SK-N-MC (cell line): Measurements from ENCODE around the gene NXPE3.

ENCODE experiments used
- DNase-seq: peaks from one replicate; pipeline ENCODE4 v3.0.0-alpha.2; 2011; ENCODE audit warnings: low read depth, low spot score
- H3K27ac ChIP-seq: fragments of 200-600 bp; sonication (generic); 2 replicates; pipeline ENCODE4 v1.5.1; 2016; ENCODE audit warnings: mixed run types
- H3K36me3 ChIP-seq: fragments of 200-600 bp; sonication (generic); 2 replicates; pipeline ENCODE4 v1.6.1; 2017; ENCODE audit warnings: antibody characterized with exemption, low read length, mixed read lengths; ENCODE audit not compliant: insufficient read depth
- H3K4me3 ChIP-seq: fragments of 200-600 bp; sonication (generic); 2 replicates; pipeline ENCODE4 v1.5.1; 2016
- H3K9ac ChIP-seq: fragments of 200-600 bp; sonication (generic); 2 replicates; pipeline ENCODE4 v1.8.0; 2017; ENCODE audit warnings: mixed run types, mixed read lengths; ENCODE audit not compliant: insufficient read length
- H3K9me3 ChIP-seq: fragments of 200-600 bp; sonication (generic); 2 replicates; pipeline ENCODE4 v1.6.1; 2017; ENCODE audit warnings: low read depth, mild to moderate bottlenecking, antibody characterized with exemption, low read length, moderate library complexity, mixed read lengths
- EZH2 ChIP-seq: fragments of 200-600 bp; sonication (generic); IDR thresholded peaks from one replicate; pipeline ENCODE4 v1.6.1; 2017; ENCODE audit warnings: antibody characterized with exemption
- FOXP2 ChIP-seq: optimal IDR thresholded peaks from 2 replicates; pipeline ENCODE3; 2011; ENCODE audit warnings: mild to moderate bottlenecking, moderate library complexity; ENCODE audit not compliant: insufficient read depth; ENCODE audit errors: extremely low read length, control extremely low read depth
- POLR2AphosphoS5 ChIP-seq: IDR thresholded peaks from 2 replicates; pipeline ENCODE4 v1.6.1; 2012; ENCODE audit warnings: mild to moderate bottlenecking, low read depth, low read length, borderline replicate concordance

Gene NXPE3

GRCh38 chr3:101867996-101868395 is 89.0 kb downstream of the NXPE3 start:
- no peaks in the 10 kb centered on the region for H3K36me3 ChIP-seq
- H3K4me3 ChIP-seq: no peak overlapping the region
- no peaks in the 10 kb centered on the region for H3K9me3 ChIP-seq
- no peak for TF ChIP-seq POLR2AphosphoS5
- no peak for TF ChIP-seq EZH2
- no peak for TF ChIP-seq FOXP2
- H3K27ac ChIP-seq: no peak overlapping the region
- no peak overlapping the region for H3K9ac ChIP-seq
- no peak for DNase-seq

GRCh38 chr3:101868534-101869464 is 89.8 kb downstream of the NXPE3 start:
- Histone ChIP-seq H3K9me3 (no peaks in the 10 kb centered on the region), H3K9ac (no peak overlapping the region), H3K4me3 (no peak overlapping the region), H3K27ac (no peak overlapping the region), H3K36me3 (no peaks in the 10 kb centered on the region)
- DNase-seq: no peak
- TF ChIP-seq POLR2AphosphoS5: no peak
- TF ChIP-seq EZH2: no peak
- TF ChIP-seq FOXP2: no peak

DNA sequence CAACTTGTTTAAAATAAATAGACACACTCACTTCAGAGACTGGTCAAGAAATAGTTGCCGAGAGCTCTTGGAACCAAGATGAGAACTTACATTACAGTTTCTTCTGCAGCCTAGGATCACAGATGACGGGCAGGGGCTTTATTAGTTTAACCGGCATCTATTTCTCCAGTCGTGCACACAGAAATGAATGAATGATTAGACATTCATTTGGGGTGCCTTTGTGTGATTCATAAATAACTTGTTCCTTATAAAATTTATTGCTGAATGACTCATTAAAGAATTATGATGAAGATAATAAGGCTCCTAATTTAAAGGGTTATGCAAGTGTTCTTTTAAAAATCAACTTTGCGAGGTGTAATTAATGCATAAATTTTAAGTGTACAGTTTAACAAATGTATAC is 91.1 kb downstream of the NXPE3 start:
- Histone ChIP-seq H3K9ac (no peak overlapping the region), H3K36me3 (no peaks in the 10 kb centered on the region), H3K4me3 (no peak overlapping the region), H3K9me3 (no peaks in the 10 kb centered on the region), H3K27ac (no peak overlapping the region)
- no peak for DNase-seq
- no peak for TF ChIP-seq POLR2AphosphoS5
- TF ChIP-seq FOXP2: no peak
- no peak for TF ChIP-seq EZH2

- no peak for DNase-seq
- no peak for TF ChIP-seq POLR2AphosphoS5
- TF ChIP-seq EZH2: no peak
- TF ChIP-seq FOXP2: no peak
- no peak overlapping the region for H3K4me3 ChIP-seq
- no peaks in the 10 kb centered on the region for H3K36me3 ChIP-seq
- no peaks in the 10 kb centered on the region for H3K9me3 ChIP-seq
- H3K27ac ChIP-seq: no peak overlapping the region
- no peak overlapping the region for H3K9ac ChIP-seq
Observed at GRCh38 chr3:101873619-101874018, 94.6 kb downstream of the NXPE3 start.

- Histone ChIP-seq H3K36me3 (no peaks in the 10 kb centered on the region), H3K9me3 (no peaks in the 10 kb centered on the region), H3K4me3 (no peak overlapping the region), H3K27ac (no peak overlapping the region), H3K9ac (no peak overlapping the region)
- no peak for TF ChIP-seq POLR2AphosphoS5
- TF ChIP-seq EZH2: no peak
- no peak for TF ChIP-seq FOXP2
- DNase-seq: no peak
Observed at GRCh38 chr3:101876142-101876541, 97.1 kb downstream of the NXPE3 start.
